Left kidney (tissue), 2 donors: Measurements from ENCODE around the gene ZNF280D. TPM values are rescaled to one million over a fixed set of nuclear protein-coding genes. Genes with fewer than 3 reads are reported as not detected.

Experiments used
- DNase-seq: peaks from one replicate; pipeline ENCODE4 v3.0.0-alpha.2; 2013
- polyA plus RNA-seq: library from polyadenylated mRNA; unstranded; fragments of 120-200 nt; gene quantifications from one replicate; pipeline ENCODE4 v1.2.1, GENCODE V29; 2013; ENCODE audit not compliant: insufficient read length

Gene ZNF280D
- polyA plus RNA-seq, 1 donor = 61.2 TPM

DNA sequence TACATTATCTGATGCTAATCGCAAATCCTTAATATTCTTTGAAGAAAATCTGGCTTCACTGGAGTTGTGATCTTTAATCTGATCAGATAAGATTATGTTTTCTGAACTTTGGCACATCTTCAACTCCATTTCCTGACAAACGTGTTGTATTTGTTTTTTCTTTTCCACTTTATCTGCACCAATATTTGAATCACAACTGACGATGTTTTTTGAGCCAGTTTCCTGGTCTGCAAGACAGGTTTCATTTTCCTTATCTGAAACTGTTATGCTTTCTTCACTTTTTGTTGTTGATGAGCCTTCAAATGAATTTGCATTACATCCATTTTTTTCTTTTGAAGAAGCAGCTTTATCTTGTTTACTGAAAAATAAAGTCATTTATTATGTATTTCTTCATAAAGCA lies 101.5 kb downstream of the ZNF280D start:
- no peak for DNase-seq

DNA sequence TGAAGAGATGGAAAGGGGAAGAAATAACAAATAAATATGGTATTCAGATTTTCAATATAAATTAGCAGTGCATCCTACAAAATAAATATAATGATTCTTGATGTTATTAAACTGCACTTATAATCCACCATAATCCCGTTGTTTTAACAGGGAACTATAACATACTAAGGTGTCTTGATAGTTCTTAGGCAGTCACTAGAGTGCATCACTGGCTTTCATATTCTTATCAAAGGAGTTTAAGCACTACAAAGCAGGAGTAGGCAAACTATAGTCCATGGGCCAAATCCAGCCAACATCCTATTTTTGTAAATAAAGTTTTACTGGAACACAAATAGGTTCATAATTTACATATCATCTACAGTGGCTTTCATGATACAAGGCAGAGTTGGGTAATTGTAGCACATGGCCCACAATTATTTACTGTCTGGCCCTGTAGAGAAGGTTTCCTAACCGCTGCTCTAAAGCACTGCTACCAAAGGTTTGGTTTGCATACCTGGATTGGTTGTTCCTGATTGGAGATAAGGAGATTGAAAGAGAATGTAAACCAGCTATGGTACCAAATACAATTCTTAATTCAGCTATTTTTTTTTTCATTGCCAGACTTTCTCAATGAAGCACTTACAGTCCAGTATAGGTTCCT lies 104.3 kb downstream of the ZNF280D start:
- no peak for DNase-seq

DNA sequence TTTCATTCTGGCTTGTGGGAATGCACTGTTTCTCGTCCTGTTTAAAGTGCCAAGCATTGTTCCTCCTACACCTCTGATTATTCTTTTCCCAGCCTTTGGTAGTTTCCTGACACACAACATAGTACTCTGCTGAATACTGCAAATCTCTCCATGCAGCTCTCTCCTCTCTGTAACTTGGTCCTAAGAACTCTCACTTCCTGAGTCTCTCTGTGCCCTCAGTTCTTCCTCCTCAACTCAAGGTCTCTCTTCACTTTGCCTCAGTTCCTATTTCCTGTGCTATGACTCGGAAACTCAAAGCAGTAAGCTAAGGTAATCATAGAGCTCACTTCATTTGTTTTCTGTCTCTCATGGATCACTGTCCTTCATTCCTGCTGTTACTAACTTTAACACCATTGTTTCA lies 113.4 kb downstream of the ZNF280D start:
- DNase-seq = no peak

DNA sequence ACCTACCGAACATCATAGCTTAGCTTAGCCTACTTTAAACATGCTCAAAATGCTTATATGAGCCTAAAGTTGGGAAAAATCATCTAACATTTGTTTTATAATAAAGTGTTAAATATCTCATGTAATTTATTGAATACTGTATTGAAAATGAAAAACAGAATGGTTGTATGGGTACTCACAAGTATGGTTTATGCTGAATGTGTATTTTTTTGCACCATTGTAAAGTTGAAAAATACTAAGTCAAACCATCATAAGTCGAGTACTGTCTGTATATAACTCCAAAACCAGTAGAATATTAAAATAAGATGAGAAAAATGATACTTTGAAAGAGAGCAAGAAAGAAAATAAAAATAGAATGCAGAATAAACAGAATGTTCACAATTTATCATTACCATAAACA lies 115.7 kb downstream of the ZNF280D start:
- no peak for DNase-seq

DNA sequence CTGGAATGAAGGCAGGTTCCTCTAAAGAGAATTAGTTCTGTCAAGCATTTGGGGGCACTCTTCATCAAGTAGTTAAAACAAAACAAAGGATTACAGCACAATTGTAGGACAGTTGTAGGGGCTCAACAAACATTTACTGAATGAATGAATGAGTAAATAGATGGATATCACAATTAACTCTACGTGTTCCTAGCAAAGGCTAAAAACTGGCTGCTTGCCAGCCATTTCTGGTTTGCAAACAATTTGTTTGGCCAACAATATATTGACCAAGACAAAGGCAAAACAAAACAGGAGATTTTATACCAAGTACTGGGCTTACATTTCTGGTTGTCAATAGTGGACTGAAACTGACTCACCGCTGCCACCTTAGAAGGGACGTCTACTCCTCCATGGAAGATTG lies 116.8 kb downstream of the ZNF280D start:
- no peak for DNase-seq

DNA sequence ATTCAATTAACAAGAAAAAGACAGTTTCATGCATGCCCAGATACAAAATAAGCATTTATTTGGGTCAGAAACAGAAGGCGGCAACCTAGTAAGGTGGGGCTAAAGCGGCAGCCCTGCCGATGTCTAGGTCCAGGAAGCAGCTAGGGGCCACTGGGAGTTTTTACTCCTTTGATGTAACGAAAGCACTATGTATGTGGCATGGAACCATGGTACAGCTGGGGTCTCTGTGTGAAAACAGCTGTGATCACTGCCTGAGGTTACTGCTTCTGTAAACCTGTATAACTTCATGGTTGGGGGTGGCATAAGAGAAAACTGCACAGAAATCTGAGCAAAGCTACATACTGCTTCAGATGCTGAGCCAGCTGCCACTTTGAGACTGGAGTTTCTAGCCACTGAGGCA lies 119.5 kb downstream of the ZNF280D start:
- DNase-seq = no peak

DNA sequence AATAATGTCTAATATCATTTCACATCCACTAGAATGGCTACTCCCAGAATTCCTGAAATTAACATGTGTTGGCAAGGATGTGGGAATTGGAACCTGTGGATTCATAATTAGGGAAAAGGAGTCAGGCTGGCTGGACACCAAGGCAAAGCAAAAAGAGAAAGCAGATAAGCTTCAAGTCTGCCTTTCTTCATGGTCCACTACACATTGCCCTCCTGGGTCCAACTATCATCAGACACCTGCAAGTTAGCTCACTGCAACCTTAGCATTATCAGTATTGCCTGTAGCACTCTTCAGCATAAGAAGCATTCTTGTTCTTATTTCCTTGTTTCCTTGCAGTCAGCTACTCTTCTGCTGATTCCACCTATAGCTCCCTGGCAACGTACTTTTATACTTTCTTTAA lies 124.3 kb downstream of the ZNF280D start:
- DNase-seq = no peak

DNA sequence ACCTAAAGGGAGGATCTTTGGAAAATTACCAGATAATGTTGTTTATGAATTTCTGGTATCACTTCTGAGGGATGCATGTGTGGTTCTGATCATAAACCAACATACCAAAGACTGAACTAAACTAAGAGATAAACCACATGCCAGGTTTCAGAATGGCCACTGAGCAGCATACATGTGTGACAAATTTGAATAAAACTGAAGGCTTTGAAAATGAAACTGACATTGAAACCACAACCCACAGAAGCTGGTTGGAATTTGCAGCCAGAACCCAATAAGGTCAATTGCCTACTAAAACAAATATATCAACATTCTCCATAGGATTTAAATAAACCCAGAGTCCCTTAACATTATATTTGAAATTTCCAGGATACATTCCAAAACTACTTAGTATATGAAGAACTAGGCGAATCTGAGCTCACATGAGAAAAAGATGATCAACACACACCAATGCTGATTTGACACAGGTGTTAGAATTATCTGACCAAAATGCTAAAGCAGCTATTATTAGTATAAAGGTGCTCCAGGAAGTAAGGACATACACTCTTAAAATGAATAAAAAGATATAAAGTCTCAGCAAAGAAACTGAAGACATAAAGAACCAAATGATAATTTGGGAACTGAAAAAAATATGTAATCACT lies 125.0 kb downstream of the ZNF280D start:
- no peak for DNase-seq

DNA sequence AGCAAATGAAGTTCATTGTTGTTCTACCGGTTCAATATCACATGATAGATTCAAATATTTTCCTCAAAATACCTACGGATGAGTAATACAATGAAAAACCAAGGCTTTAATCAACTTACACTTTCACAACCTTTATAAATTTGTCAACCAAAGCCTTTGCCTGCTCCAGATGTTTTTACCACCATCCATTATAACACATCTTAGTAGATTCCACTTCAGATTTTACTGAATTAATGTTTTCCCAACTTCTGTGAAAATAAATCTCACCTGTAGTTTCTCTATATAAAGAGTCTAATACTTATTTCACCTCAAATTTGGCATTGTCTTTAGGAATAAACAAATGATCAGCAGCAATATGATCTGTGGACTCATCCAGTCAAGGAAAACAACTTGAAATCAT lies 131.1 kb downstream of the ZNF280D start:
- DNase-seq = no peak

DNA sequence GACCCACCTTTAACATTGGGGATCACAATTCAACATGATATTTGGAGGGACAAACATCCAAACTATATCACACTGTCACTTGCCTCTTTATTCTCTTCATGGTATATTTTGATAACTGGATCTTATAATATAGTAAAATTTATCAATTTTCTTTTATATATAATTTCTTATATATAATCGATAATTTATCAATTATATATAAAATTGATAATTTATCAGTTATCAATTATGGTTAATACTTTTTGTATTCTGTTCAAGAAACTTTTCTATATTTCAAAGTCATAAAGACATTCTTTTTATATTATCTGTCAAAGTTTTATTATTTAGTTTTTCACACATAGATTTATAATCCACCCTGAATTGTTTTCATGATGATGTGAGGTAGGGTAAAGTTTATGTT lies 132.9 kb downstream of the ZNF280D start:
- DNase-seq = no peak

DNA sequence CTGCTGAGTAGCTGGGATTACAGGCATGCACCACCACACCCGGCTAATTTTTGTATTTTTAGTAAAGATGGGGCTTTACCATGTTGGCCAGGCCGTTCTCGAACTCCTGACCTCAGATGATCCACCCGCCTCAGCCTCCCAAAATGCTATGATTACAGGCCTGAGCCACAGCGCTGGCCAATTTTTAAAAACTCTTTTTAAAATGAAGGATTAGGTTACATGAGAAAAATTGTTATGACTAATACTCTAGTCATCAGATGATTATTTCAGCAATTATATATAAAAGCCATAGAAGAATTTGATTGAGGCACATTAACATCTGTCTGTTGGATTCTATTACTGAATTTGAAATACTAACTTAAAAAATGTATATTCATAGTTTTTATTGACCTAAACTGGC lies 134.3 kb downstream of the ZNF280D start:
- DNase-seq = no peak

DNA sequence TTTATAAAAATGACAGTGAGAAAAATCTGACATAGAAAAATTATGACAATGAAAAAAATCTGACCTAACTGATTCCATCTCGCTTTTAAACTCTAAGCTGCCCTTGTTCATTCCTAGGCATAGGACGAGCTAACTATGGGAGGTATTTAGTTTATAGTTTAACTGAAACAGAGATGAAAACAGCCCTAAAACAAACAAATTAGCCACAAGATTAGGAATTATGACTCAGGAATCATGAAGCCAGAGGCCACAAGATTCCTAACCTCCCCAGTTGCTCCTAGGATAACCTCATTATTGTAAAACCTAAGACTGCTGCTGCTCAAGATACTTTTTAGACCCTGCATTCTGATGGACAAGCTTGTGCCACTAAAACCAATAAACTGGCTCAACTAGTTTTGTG lies 145.6 kb downstream of the ZNF280D start:
- no peak for DNase-seq

DNA sequence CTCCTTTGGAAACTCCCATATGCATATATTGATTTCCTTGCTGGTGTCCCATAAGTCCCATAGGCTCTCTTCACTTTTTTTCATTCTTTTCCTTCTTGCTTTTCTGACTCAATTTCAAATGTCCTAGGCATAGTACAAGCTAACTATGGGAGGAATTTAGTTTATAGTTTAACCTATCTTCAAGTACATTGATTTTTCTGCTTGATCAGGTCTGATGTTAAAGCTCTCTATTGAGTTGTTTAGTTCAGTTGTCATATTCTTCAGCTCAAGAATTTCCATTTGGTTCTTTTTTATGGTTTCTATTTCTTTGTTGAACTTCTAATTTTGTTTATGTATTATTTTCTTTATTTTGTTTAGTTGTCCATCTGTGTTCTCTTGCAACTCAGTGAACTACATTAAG lies 147.1 kb downstream of the ZNF280D start:
- no peak for DNase-seq

DNA sequence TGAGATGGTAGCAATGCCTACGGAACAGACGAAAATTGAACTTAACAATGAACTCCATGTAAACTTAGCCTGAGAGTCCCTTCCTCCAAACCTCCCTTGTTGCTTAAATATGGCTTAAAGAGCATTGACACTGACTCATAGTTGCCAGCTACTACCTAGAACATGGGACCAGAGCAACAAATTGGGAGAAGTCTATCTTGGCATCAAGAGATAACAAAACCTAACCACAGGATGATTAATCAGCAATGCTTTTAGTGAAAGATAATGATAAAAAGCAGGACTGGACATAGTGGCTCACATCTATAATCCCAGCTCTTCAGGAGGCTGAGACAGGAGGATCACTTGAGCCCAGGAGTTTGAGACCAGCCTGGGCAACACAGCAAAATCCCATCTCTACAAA lies 150.5 kb downstream of the ZNF280D start:
- no peak for DNase-seq

Other genes starting within 250 kb of the ZNF280D start
- 194 TPM for gene TCF12, start 185.1 kb upstream of the ZNF280D start, polyA plus RNA-seq